Stimulated activated CD8-positive, alpha-beta memory T cell treated with anti-CD3 and anti-CD28 coated beads, Interleukin-7, amount 100 ng/mL, for 48 hours (primary cell): ENCODE measurements around the gene CDH12.
"Not testable (repeated sequence)": the region's sequence is repeated elsewhere in the genome, so short reads cannot be mapped to it uniquely, and the experiment has no call there.

Experiments used
- DNase-seq, 2 donors: peaks; one replicate each; pipeline ENCODE4 v3.0.0-alpha.2; 2020; ENCODE audit warnings: low read depth in 1 of 2; ENCODE audit errors: extremely low read depth in 1 of 2

CDH12 gene

DNA sequence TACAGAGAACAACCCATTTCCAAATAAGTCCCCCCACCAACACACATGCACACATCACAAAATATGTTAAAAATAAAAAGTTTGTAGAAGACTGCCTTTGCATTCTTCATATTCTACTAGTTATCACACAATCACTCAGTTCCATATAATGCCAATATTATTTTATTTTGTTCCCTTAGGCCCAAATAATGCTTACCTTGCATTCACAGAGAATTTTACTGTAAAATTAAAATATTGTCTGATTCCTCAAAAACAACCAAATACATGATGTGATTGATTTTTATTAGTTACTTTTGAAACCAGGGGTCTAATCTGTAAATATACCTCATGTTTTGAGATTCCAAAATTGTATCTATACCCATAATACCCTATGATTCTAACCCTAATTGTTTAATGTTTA lies 536.9 kb downstream of the CDH12 start:
- DNase-seq = no peak

GRCh38 chr5:22315052-22315451 lies 538.1 kb downstream of the CDH12 start:
- not testable (repeated sequence) for DNase-seq

GRCh38 chr5:22314548-22314947 lies 538.6 kb downstream of the CDH12 start:
- DNase-seq = no peak

- no peak for DNase-seq
Observed at GRCh38 chr5:22306011-22306410, 547.1 kb downstream of the CDH12 start.

DNA sequence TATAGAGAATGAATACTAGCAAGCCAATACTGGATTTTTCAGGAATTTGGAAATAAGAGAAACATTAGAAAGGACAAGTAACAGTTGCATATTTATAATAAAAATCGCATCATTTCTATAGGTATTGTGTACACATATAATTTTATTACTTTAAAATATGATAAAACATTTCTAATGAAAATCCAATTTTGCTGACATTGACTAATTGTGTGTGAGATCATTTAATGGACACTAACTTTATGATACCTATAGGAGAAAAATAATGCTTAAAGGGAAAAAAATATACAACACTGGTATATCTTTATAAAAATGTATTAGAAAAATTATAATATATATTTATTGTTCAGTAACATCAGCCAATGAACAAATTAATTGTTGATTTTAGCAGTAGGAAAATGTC lies 557.3 kb downstream of the CDH12 start:
- no peak for DNase-seq

DNA sequence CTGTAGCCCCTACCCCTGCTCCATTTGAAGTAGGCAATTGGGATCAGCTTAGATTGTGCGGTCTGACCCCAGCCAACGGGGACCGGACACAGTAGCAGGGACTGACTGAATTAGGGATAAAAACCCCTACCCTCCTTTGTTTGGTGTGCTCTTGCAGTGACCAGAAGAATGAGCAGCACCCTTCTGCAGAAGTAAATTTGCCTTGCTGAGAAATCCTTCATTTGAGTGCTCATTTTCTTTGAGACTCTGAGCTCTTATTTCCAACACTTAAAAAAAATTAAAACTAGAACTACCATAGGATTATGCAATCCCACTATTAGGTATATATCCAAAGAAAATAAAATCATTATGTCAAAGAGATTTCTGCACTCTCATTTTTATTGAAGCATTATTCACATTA lies 560.0 kb downstream of the CDH12 start:
- DNase-seq = no peak

DNA sequence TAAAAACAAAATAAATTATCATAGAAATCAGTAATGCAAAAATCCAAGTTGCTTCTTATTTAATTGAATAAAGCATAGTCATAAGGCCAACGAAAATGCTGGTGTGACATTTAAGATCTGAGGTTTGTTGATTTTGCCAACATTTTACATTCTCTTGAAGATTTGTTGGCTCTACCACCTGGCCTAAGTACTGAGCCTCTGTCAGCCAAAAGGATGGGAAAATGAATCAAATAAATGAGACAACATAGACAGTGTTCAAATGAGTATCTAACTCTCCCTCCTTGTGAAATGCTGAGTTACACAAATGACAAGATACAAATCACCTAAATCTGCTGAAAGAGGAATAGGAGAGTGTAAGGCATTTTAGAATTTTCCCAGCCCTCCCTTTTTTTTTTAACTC lies 575.0 kb downstream of the CDH12 start:
- no peak for DNase-seq

- no peak for DNase-seq
Observed at GRCh38 chr5:22277006-22277405, 576.1 kb downstream of the CDH12 start.

DNA sequence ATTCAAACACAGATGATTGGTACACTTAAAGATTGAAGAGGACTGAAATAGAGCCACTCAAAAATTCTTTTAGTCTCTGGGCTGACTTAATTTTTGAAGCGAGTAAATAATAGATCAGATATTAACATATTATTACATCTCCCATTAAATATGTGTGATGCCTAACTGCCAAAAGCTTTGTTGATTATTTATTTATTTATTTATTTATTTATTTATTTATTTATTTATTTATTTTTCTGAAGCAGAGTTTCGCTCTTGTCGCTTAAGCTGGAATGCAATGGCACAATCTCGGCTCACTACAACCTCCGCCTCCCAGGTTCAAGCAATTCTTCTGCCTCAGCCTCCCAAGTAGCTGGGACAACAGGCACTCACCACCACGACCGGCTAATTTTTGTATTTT lies 587.3 kb downstream of the CDH12 start:
- not testable (repeated sequence) for DNase-seq

- DNase-seq = no peak
Observed at GRCh38 chr5:22258139-22258538, 595.0 kb downstream of the CDH12 start.

GRCh38 chr5:22250528-22250927 lies 602.6 kb downstream of the CDH12 start:
- no peak for DNase-seq

GRCh38 chr5:22249209-22249729 lies 603.9 kb downstream of the CDH12 start:
- DNase-seq = no peak

DNA sequence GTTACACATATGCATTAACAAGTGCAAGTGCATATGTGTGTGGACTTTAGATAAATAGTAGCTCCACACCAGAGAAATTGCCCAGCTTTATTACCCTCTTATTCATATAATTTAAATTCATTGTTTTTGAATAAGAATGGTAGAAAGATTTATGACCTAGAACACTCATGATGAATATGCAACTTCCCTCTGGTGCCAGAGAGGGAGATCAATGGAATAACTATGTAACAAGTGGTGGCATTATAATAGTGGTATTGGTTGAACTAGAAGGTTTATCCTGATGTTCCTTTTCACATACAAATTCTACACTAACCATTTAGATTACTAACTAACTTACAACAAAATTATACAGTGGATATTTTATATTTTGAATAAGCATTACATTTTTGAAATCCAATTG lies 607.4 kb downstream of the CDH12 start:
- no peak for DNase-seq

DNA sequence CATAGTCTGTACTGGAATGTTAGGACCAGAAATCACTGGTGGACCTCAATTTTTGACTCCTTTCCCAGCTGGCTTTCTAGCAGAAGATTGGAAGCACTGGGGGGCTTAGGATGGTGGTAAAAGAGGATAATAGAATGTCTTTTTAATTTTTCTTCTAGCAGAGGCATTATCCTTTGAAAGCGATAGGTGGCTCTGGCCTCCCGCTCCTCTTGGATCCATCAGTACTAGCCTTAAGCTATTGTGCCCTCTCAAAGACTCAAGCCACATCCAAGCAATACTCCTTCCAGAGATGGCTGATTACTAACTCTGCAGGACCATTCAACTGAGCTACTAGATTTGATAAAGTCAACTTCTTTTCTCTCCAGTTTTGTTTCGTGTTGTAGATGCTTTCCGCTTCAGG lies 610.6 kb downstream of the CDH12 start:
- DNase-seq = no peak

- no peak for DNase-seq
Observed at GRCh38 chr5:22238047-22238446, 615.1 kb downstream of the CDH12 start.

DNA sequence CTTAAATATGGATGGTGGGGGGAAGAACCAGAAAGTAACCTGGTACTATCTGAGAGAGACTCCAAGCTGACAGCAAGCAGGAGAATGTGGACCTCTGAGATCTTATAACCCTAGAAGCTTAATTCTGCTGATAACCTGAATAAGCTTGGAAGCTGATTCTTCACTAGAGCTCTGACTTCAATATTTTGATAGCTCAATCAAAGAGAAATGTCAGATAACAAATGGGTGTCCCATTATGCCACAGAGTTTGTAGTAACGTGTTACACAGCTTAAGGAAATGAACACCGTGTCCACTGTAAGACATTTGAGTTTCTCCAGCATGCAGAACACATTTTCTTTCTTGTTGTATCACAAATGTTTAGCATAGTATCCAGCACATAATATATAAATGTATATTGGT lies 626.7 kb downstream of the CDH12 start:
- DNase-seq = no peak

- no peak for DNase-seq
Observed at GRCh38 chr5:22223079-22223478, 630.1 kb downstream of the CDH12 start.

- DNase-seq = not testable (repeated sequence)
Observed at GRCh38 chr5:22213703-22214495, 639.2 kb downstream of the CDH12 start.

GRCh38 chr5:22212254-22212991 lies 640.7 kb downstream of the CDH12 start:
- DNase-seq = not testable (repeated sequence)

- DNase-seq = not testable (repeated sequence)
Observed at GRCh38 chr5:22208463-22208862, 644.7 kb downstream of the CDH12 start.

DNA sequence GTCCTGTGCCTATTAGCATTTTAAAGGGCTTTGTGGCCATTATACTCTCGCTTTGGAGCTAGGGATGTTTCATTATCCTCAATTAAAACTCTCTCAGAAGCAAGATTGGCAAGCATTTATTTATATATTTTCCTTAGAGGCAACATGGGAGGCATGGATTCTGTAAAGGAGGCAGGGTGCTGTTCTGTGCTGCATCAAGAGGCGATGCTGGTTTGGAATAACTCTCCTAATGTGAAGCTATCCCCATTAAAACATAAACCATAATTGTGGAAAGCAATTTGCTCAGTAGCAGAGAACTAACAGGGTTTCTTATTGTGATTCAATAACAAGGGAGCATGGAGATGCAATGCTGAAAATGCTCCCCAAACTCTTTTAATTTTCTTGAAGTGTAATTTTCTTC lies 664.5 kb downstream of the CDH12 start:
- not testable (repeated sequence) for DNase-seq

- DNase-seq = not testable (repeated sequence)
Observed at GRCh38 chr5:22187632-22188228, 665.4 kb downstream of the CDH12 start.
